HCT116 (cell line): Measurements from ENCODE around the gene TBC1D8. TPM values are rescaled to one million over a fixed set of nuclear protein-coding genes. Genes with fewer than 3 reads are reported as not detected.

ENCODE experiments used
- ATAC-seq: fragments of 200-7000 bp; cut with Tn5 transposase; 2 replicates; pipeline ENCODE4 v1.9.1; 2020; ENCODE audit warnings: mild to moderate bottlenecking, moderate library complexity
- BruUV-seq: library from RNA; stranded (reverse); fragments of 400-500 nt; replicated peaks from 2 replicates; lab custom pipeline; 2021; lab: Mats Ljungman, UMichigan
- CTCF ChIA-PET: fragments of 300-600 bp; sonication (Branson Sonifier 250); formaldehyde crosslinking; loops from one replicate; lab custom pipeline; 2021; ENCODE audit warnings: antibody characterized with exemption; lab: Charles Lee
- POLR2A ChIA-PET: fragments of 300-600, 350-600 bp; sonication (Branson Sonifier 250); formaldehyde crosslinking; loops from one replicate; lab custom pipeline; 2021; ENCODE audit warnings: antibody characterized with exemption; lab: Charles Lee
- RAD21 ChIA-PET, 2 experiments: fragments of 300-600 bp; sonication (Branson Sonifier 250); formaldehyde crosslinking; loops; one replicate each; lab custom pipeline; 2023; ENCODE audit warnings: low total read pairs in 2 of 2; ENCODE audit not compliant: uncharacterized antibody in 2 of 2, unreplicated experiment in 2 of 2, low non-redundant PET in 1 of 2; lab: Charles Lee
- DNase-seq: peaks from one replicate; pipeline ENCODE4 v3.0.0-alpha.2; 2010; ENCODE audit warnings: low read depth, low spot score
- H2AFZ ChIP-seq: fragments of 200-600 bp; shearing (Covaris generic), sonication (generic); 2 replicates; pipeline ENCODE4 v1.6.1; 2017; ENCODE audit warnings: low read depth, mixed run types, mixed read lengths, antibody characterized with exemption, low read length; ENCODE audit not compliant: poor library complexity, severe bottlenecking
- H3K27ac ChIP-seq: 2 replicates; pipeline ENCODE4 v1.5.1; 2012; ENCODE audit warnings: low read depth, low read length
- H3K27me3 ChIP-seq: fragments of 200-600 bp; sonication (generic); 2 replicates; pipeline ENCODE4 v1.6.1; 2016; ENCODE audit warnings: mixed run types, low read length, mixed read lengths; ENCODE audit not compliant: insufficient read depth
- H3K36me3 ChIP-seq, 2 experiments: fragments of 200-500 bp in 1 of 2; fragments of 200-600 bp in 1 of 2; sonication (Bioruptor generic) in 1 of 2; sonication (generic) in 1 of 2; 2 replicates each; pipeline versions ENCODE4 v1.5.1 to v1.6.1; 2014 to 2016; ENCODE audit warnings: low read length in 2 of 2, inconsistent platforms in 1 of 2, mixed read lengths in 1 of 2, mixed run types in 1 of 2; ENCODE audit not compliant: insufficient read depth in 2 of 2, control insufficient read depth in 1 of 2
- H3K4me1 ChIP-seq, 2 experiments: fragments of 200-600 bp in 1 of 2; sonication (generic) in 1 of 2; 2 replicates each; pipeline versions ENCODE4 v1.5.1 to v1.6.1; 2012 to 2017; ENCODE audit warnings: low read length in 2 of 2, inconsistent platforms in 1 of 2, mild to moderate bottlenecking in 1 of 2, mixed read lengths in 1 of 2, mixed run types in 1 of 2, moderate library complexity in 1 of 2; ENCODE audit not compliant: insufficient read depth in 2 of 2, control insufficient read depth in 1 of 2
- H3K4me2 ChIP-seq: fragments of 200-600 bp; sonication (generic); 2 replicates; pipeline ENCODE4 v1.6.1; 2017; ENCODE audit warnings: mixed run types, low read length, mixed read lengths
- H3K4me3 ChIP-seq, 2 experiments: fragments of 200-600 bp in 1 of 2; sonication (generic) in 1 of 2; replicated peaks in 1 of 2; 2 replicates each; pipeline ENCODE4 v1.5.1; 2011 to 2016; ENCODE audit warnings: low read length in 2 of 2, control low read depth in 1 of 2, low read depth in 1 of 2, mild to moderate bottlenecking in 1 of 2, mixed read lengths in 1 of 2, mixed run types in 1 of 2
- H3K79me2 ChIP-seq: fragments of 200-600 bp; sonication (generic); 2 replicates; pipeline ENCODE4 v1.6.1; 2017; ENCODE audit warnings: mild to moderate bottlenecking, mixed run types, low read length, moderate library complexity, mixed read lengths; ENCODE audit not compliant: insufficient read depth
- H3K9ac ChIP-seq: fragments of 200-600 bp; sonication (generic); 2 replicates; pipeline ENCODE4 v1.6.1; 2016; ENCODE audit warnings: low read length, mixed read lengths
- H3K9me2 ChIP-seq: fragments of 200-600 bp; sonication (generic), shearing (Covaris generic); 2 replicates; pipeline ENCODE4 v1.6.1; 2017; ENCODE audit warnings: mixed run types, mild to moderate bottlenecking, moderate library complexity; ENCODE audit not compliant: insufficient read depth
- H3K9me3 ChIP-seq, 2 experiments: fragments of 200-500 bp in 1 of 2; fragments of 200-600 bp in 1 of 2; sonication (Bioruptor generic) in 1 of 2; sonication (generic) in 1 of 2; 2 replicates each; pipeline ENCODE4 v1.6.1; 2014 to 2017; ENCODE audit warnings: low read length in 2 of 2, mixed read lengths in 2 of 2, inconsistent platforms in 1 of 2, low read depth in 1 of 2, mild to moderate bottlenecking in 1 of 2, mixed run types in 1 of 2, moderate library complexity in 1 of 2; ENCODE audit not compliant: control insufficient read depth in 1 of 2, insufficient read depth in 1 of 2
- H4K20me1 ChIP-seq: fragments of 200-600 bp; sonication (generic), shearing (Covaris generic); 2 replicates; pipeline ENCODE4 v1.6.1; 2017; ENCODE audit warnings: mixed run types, mild to moderate bottlenecking, moderate library complexity; ENCODE audit not compliant: insufficient read depth
- JUND ChIP-seq: IDR thresholded peaks from 2 replicates; pipeline ENCODE4 v1.6.1; 2012
- SIN3A ChIP-seq: IDR thresholded peaks from 2 replicates; pipeline ENCODE4 v1.6.1; 2012; ENCODE audit warnings: low read depth
- SRF ChIP-seq: IDR thresholded peaks from 2 replicates; pipeline ENCODE4 v1.6.1; 2012; ENCODE audit warnings: low read depth
- intact Hi-C: fragments of 100-400 bp; cut with micrococcal nuclease; formaldehyde crosslinking; loops from 2 replicates; pipeline ENCODE4 v1.10.0; 2022
- total RNA-seq: library from RNA; stranded (reverse); gene quantifications from one replicate; pipeline ENCODE4 v1.2.1, GENCODE V29; 2021; ENCODE audit not compliant: unreplicated experiment
- TF ChIP-seq, protein P1 (sequence below), 3 experiments: fragments of 200-600 bp in 1 of 3; sonication (generic) in 1 of 3; IDR thresholded peaks in 2 of 3; conservative IDR thresholded peaks in 1 of 3; 2 replicates each; pipeline ENCODE4 v1.5.1; 2012 to 2017; ENCODE audit warnings: low read depth in 2 of 3, low read length in 2 of 3, antibody characterized with exemption in 1 of 3, borderline replicate concordance in 1 of 3, control low read depth in 1 of 3, mild to moderate bottlenecking in 1 of 3, mixed read lengths in 1 of 3, mixed run types in 1 of 3, moderate library complexity in 1 of 3; ENCODE audit not compliant: insufficient read depth in 1 of 3
- TF ChIP-seq, protein P2 (sequence below): IDR thresholded peaks from 2 replicates; pipeline ENCODE4 v1.6.1; 2011; ENCODE audit warnings: mild to moderate bottlenecking, low read length, moderate library complexity; ENCODE audit not compliant: insufficient replicate concordance; ENCODE audit errors: extremely low read depth
- TF ChIP-seq, protein P3 (sequence below): IDR thresholded peaks from 2 replicates; pipeline ENCODE4 v1.6.1; 2012
- TF ChIP-seq, protein P4 (sequence below): IDR thresholded peaks from 2 replicates; pipeline ENCODE4 v1.6.1; 2012

The TBC1D8 gene
- total RNA-seq, 1 experiment from 2014 or later = 44.0 TPM

DNA sequence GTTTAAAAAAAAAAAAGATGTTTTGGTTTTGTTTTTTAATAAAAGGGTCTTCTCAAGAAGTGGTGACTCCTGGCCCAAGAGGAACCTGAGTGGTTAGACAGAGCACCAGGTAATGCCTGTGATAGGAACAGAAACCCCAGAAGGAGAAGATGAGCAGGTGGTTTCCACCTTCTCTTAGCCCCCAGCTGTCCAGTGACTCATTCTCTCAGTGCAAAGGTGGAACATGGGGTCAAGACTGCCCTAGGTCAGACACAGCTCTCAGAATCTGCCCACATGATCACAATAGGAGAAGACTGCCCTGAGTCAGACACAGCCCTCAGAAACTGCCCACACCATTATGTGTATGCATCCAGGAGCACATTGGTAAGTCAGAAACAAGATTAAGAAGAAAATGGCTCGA lies 61.8 kb downstream of the TBC1D8 start:
- ATAC-seq (no peak), DNase-seq (no peak)
- RAD21 ChIA-PET = no interaction called here
- TSS peak; percentile 42 for BruUV-seq
- CTCF ChIA-PET = no interaction called here
- H3K27me3 ChIP-seq = no peaks in the 10 kb centered on the region
- no peaks in the 10 kb centered on the region for H3K9me2 ChIP-seq
- H3K4me3 ChIP-seq = no peak overlapping the region
- H3K9ac ChIP-seq = no peak overlapping the region
- no peak overlapping the region for H3K27ac ChIP-seq
- TF ChIP-seq, protein P1, sequence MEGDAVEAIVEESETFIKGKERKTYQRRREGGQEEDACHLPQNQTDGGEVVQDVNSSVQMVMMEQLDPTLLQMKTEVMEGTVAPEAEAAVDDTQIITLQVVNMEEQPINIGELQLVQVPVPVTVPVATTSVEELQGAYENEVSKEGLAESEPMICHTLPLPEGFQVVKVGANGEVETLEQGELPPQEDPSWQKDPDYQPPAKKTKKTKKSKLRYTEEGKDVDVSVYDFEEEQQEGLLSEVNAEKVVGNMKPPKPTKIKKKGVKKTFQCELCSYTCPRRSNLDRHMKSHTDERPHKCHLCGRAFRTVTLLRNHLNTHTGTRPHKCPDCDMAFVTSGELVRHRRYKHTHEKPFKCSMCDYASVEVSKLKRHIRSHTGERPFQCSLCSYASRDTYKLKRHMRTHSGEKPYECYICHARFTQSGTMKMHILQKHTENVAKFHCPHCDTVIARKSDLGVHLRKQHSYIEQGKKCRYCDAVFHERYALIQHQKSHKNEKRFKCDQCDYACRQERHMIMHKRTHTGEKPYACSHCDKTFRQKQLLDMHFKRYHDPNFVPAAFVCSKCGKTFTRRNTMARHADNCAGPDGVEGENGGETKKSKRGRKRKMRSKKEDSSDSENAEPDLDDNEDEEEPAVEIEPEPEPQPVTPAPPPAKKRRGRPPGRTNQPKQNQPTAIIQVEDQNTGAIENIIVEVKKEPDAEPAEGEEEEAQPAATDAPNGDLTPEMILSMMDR (IDR thresholded peaks at IDR 0.05 in 2 of 3, conservative IDR thresholded peaks at IDR 0.05 in 1 of 3; ENCODE audit: borderline replicate concordance in 1 of 3, insufficient read depth in 1 of 3, low read depth in 2 of 3, low read length in 2 of 3) = no peak
- TF ChIP-seq JUND = no peak
- TF ChIP-seq SRF = no peak
- no peak for TF ChIP-seq SIN3A
- TF ChIP-seq, protein P2, sequence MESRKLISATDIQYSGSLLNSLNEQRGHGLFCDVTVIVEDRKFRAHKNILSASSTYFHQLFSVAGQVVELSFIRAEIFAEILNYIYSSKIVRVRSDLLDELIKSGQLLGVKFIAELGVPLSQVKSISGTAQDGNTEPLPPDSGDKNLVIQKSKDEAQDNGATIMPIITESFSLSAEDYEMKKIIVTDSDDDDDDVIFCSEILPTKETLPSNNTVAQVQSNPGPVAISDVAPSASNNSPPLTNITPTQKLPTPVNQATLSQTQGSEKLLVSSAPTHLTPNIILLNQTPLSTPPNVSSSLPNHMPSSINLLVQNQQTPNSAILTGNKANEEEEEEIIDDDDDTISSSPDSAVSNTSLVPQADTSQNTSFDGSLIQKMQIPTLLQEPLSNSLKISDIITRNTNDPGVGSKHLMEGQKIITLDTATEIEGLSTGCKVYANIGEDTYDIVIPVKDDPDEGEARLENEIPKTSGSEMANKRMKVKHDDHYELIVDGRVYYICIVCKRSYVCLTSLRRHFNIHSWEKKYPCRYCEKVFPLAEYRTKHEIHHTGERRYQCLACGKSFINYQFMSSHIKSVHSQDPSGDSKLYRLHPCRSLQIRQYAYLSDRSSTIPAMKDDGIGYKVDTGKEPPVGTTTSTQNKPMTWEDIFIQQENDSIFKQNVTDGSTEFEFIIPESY = no peak
- TF ChIP-seq, protein P3, sequence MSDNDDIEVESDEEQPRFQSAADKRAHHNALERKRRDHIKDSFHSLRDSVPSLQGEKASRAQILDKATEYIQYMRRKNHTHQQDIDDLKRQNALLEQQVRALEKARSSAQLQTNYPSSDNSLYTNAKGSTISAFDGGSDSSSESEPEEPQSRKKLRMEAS = no peak
- TF ChIP-seq, protein P4, sequence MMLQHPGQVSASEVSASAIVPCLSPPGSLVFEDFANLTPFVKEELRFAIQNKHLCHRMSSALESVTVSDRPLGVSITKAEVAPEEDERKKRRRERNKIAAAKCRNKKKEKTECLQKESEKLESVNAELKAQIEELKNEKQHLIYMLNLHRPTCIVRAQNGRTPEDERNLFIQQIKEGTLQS = no peak
- no peaks in the 10 kb centered on the region for H3K36me3 ChIP-seq
- no peak overlapping the region for H2AFZ ChIP-seq
- H3K79me2 ChIP-seq = peaks cover 17% of the 10 kb centered on the region
- H4K20me1 ChIP-seq = no peaks in the 10 kb centered on the region
- no peaks in the 10 kb centered on the region for H3K9me3 ChIP-seq
- POLR2A ChIA-PET = no interaction called here
- no peaks in the 10 kb centered on the region; a peak in 1 of 4 replicates for H3K4me1 ChIP-seq
- no peak overlapping the region for H3K4me2 ChIP-seq
- intact Hi-C loops = no loop called here
